IMR-90 (cell line): ENCODE measurements around the gene GALNT9. TPM values are rescaled to one million over a fixed set of nuclear protein-coding genes. Genes with fewer than 3 reads are reported as not detected.

Experiments
- ATAC-seq: fragments of 200-7000 bp; cut with Tn5 transposase; 2 replicates; pipeline ENCODE4 v1.9.1; 2020; ENCODE audit warnings: low read depth, mild to moderate bottlenecking, moderate library complexity
- BruUV-seq: library from RNA; stranded (reverse); fragments of 400-500 nt; replicated peaks from 2 replicates; lab custom pipeline; 2021; lab: Mats Ljungman, UMichigan
- CTCF ChIA-PET: fragments of 300-600 bp; formaldehyde crosslinking; extraction: SDS; loops from one replicate; lab custom pipeline; 2021; ENCODE audit warnings: antibody characterized with exemption; lab: Yijun Ruan, JAX
- POLR2A ChIA-PET: fragments of 300-600 bp; sonication (Branson Sonifier 250); formaldehyde crosslinking; loops from one replicate; lab custom pipeline; 2022; ENCODE audit warnings: antibody characterized with exemption; ENCODE audit not compliant: unreplicated experiment; lab: Charles Lee
- DNase-seq: peaks from one replicate; pipeline ENCODE4 v3.0.0; 2013
- H2AFZ ChIP-seq: replicated peaks from 2 replicates; pipeline ENCODE3; 2013; ENCODE audit warnings: low read length, mild to moderate bottlenecking; ENCODE audit not compliant: poor library complexity
- H2AK5ac ChIP-seq: 2 replicates; pipeline ENCODE4 v1.6.1; 2013; ENCODE audit warnings: low read depth, low read length, inconsistent platforms
- H2AK9ac ChIP-seq: replicated peaks from 2 replicates; pipeline ENCODE3; 2013; ENCODE audit warnings: mild to moderate bottlenecking, low read depth, low read length, moderate library complexity; ENCODE audit not compliant: poor library complexity
- H2BK120ac ChIP-seq: 2 replicates; pipeline ENCODE4 v1.6.1; 2013; ENCODE audit warnings: low read depth, low read length, inconsistent platforms
- H2BK15ac ChIP-seq: 3 replicates; pipeline ENCODE4 v1.6.1; 2013; ENCODE audit warnings: low read depth, low read length, inconsistent platforms
- H2BK20ac ChIP-seq: 2 replicates; pipeline ENCODE4 v1.6.1; 2013; ENCODE audit warnings: low read depth, mild to moderate bottlenecking, inconsistent platforms, low read length, moderate library complexity
- H2BK5ac ChIP-seq: 2 replicates; pipeline ENCODE4 v1.6.1; 2013; ENCODE audit warnings: mild to moderate bottlenecking, low read depth, low read length, inconsistent platforms; ENCODE audit not compliant: poor library complexity, severe bottlenecking
- H3K14ac ChIP-seq: replicated peaks from 2 replicates; pipeline ENCODE4 v1.6.1; 2013; ENCODE audit warnings: low read depth, low read length, inconsistent platforms
- H3K18ac ChIP-seq: 2 replicates; pipeline ENCODE4 v1.6.1; 2013; ENCODE audit warnings: low read depth, low read length, control low read depth
- H3K23ac ChIP-seq: 2 replicates; pipeline ENCODE4 v1.6.1; 2013; ENCODE audit warnings: low read depth, low read length, inconsistent platforms
- H3K27ac ChIP-seq: 2 replicates; pipeline ENCODE4 v1.5.1; 2013; ENCODE audit warnings: mild to moderate bottlenecking, control low read depth, low read length; ENCODE audit not compliant: insufficient read depth
- H3K27me3 ChIP-seq: 2 replicates; pipeline ENCODE4 v1.6.1; 2013; ENCODE audit warnings: low read length; ENCODE audit not compliant: control insufficient read depth, insufficient read depth
- H3K36me3 ChIP-seq: 2 replicates; pipeline ENCODE4 v1.6.1; 2013; ENCODE audit warnings: low read length, mixed read lengths; ENCODE audit not compliant: control insufficient read depth, insufficient read depth
- H3K4ac ChIP-seq: 2 replicates; pipeline ENCODE4 v1.6.1; 2013; ENCODE audit warnings: low read depth, low read length, inconsistent platforms
- H3K4me1 ChIP-seq: 2 replicates; pipeline ENCODE4 v1.6.1; 2013; ENCODE audit warnings: low read length, mixed read lengths; ENCODE audit not compliant: control insufficient read depth, insufficient read depth
- H3K4me2 ChIP-seq: 2 replicates; pipeline ENCODE4 v1.6.1; 2013; ENCODE audit warnings: low read depth, mild to moderate bottlenecking, control low read depth, low read length, moderate library complexity
- H3K4me3 ChIP-seq: 2 replicates; pipeline ENCODE4 v1.5.1; 2013; ENCODE audit warnings: low read depth, mild to moderate bottlenecking, control low read depth, low read length, moderate library complexity; ENCODE audit not compliant: insufficient read depth
- H3K56ac ChIP-seq: 2 replicates; pipeline ENCODE4 v1.6.1; 2013; ENCODE audit warnings: low read length, inconsistent platforms; ENCODE audit not compliant: insufficient read depth; ENCODE audit errors: extremely low read depth
- H3K79me1 ChIP-seq, 2 experiments: 2 replicates each; pipeline ENCODE4 v1.6.1; 2013; ENCODE audit warnings: low read length in 2 of 2, inconsistent platforms in 1 of 2, low read depth in 1 of 2
- H3K9ac ChIP-seq: 2 replicates; pipeline ENCODE4 v1.6.1; 2013; ENCODE audit warnings: low read depth, low read length, control low read depth
- H3K9me1 ChIP-seq: 2 replicates; pipeline ENCODE4 v1.6.1; 2013; ENCODE audit warnings: low read length, inconsistent platforms; ENCODE audit not compliant: insufficient read depth
- H3K9me3 ChIP-seq: 2 replicates; pipeline ENCODE4 v1.6.1; 2013; ENCODE audit warnings: low read length; ENCODE audit not compliant: control insufficient read depth, insufficient read depth
- H4K20me1 ChIP-seq: 2 replicates; pipeline ENCODE4 v1.6.1; 2013; ENCODE audit warnings: low read length, inconsistent platforms; ENCODE audit not compliant: insufficient read depth
- H4K5ac ChIP-seq: 2 replicates; pipeline ENCODE4 v1.6.1; 2013; ENCODE audit warnings: mild to moderate bottlenecking, low read depth, low read length, control low read depth
- H4K8ac ChIP-seq, 2 experiments: 2 replicates each; pipeline ENCODE4 v1.6.1; 2013; ENCODE audit warnings: low read depth in 2 of 2, low read length in 2 of 2, control low read depth in 1 of 2, inconsistent platforms in 1 of 2
- H4K91ac ChIP-seq: 2 replicates; pipeline ENCODE4 v1.6.1; 2013; ENCODE audit warnings: low read depth, low read length, inconsistent platforms; ENCODE audit not compliant: insufficient read depth
- BHLHE40 ChIP-seq: fragments of 150-350 bp; IDR thresholded peaks from 2 replicates; pipeline ENCODE4 v1.6.1; 2016; ENCODE audit warnings: mild to moderate bottlenecking, low read depth, low read length
- ELK1 ChIP-seq: fragments of 150-350 bp; IDR thresholded peaks from 2 replicates; pipeline ENCODE4 v1.6.1; 2016; ENCODE audit warnings: low read depth, mild to moderate bottlenecking, low read length, moderate library complexity, borderline replicate concordance
- FOS ChIP-seq: fragments of 150-350 bp; IDR thresholded peaks from 2 replicates; pipeline ENCODE4 v1.6.1; 2016; ENCODE audit warnings: low read depth, low read length
- MAZ ChIP-seq: IDR thresholded peaks from 2 replicates; pipeline ENCODE4 v1.6.1; 2012; ENCODE audit warnings: low read depth, mild to moderate bottlenecking, low read length, improper control_type of control experiment, moderate library complexity, borderline replicate concordance
- POLR2A ChIP-seq: IDR thresholded peaks from 2 replicates; pipeline ENCODE4 v1.6.1; 2012; ENCODE audit warnings: mild to moderate bottlenecking, low read depth, low read length
- RAD21 ChIP-seq: IDR thresholded peaks from 2 replicates; pipeline ENCODE4 v1.6.1; 2012; ENCODE audit warnings: low read length, improper control_type of control experiment
- RFX5 ChIP-seq: IDR thresholded peaks from 2 replicates; pipeline ENCODE4 v1.8.0; 2012; ENCODE audit warnings: low read depth, mild to moderate bottlenecking, low read length, moderate library complexity
- USF2 ChIP-seq: fragments of 150-350 bp; IDR thresholded peaks from 2 replicates; pipeline ENCODE4 v1.6.1; 2017; ENCODE audit warnings: mild to moderate bottlenecking, antibody characterized with exemption, low read length, low read depth
- WGBS, 2 experiments: methylation state at CpG; one replicate each; pipeline versions ENCODE4 v1.1.5 to v1.1.7; 2013; ENCODE audit warnings: missing lambda C conversion rate in 2 of 2; ENCODE audit not compliant: insufficient read length in 1 of 2; ENCODE audit errors: extremely low coverage in 2 of 2; 5-methylcytosine and 5-hydroxymethylcytosine counted together
- dilution Hi-C: fragments of 300-500 bp; cut with HindIII; formaldehyde crosslinking; loops from one replicate; pipeline ENCODE4 v1.14.3; 2018; ENCODE audit warnings: low sequenced_read_pairs; ENCODE audit not compliant: unreplicated experiment
- in situ Hi-C: fragments of 300-500 bp; cut with MboI; formaldehyde crosslinking; loops from 3 replicates; pipeline ENCODE4 v1.14.3; 2019; ENCODE audit warnings: low sequenced_read_pairs, inconsistent platforms, mixed read lengths
- intact Hi-C: fragments of 100-400 bp; cut with micrococcal nuclease; formaldehyde crosslinking; loops from 2 replicates; pipeline ENCODE4 v1.10.0; 2022
- polyA plus RNA-seq, 3 experiments: library from polyadenylated mRNA; depleted of rRNA; stranded (reverse); fragments of >200 nt; gene quantifications; 2 replicates each; pipeline ENCODE4 v1.2.3, GENCODE V29; 2012; ENCODE audit warnings: low replicate concordance in 1 of 3
- total RNA-seq: library from RNA; depleted of rRNA; stranded (reverse); fragments of >200 nt; gene quantifications from 2 replicates; pipeline ENCODE4 v1.2.3, GENCODE V29; 2012

Gene GALNT9
- total and polyA plus RNA-seq, 2 of the 4 experiments (the other 2 are of a cell fraction): under 0.01 to 0.12 TPM

- Histone ChIP-seq H2BK120ac (no peak overlapping the region), H4K91ac (no peak overlapping the region), H3K9ac (no peak overlapping the region), H3K27me3 (peaks cover 10% of the 10 kb centered on the region; the same call in 1 of the 2 replicates), H3K4ac (no peak overlapping the region), H3K4me1 (peaks cover 7% of the 10 kb centered on the region), H4K5ac (no peak overlapping the region), H3K23ac (no peak overlapping the region), H4K20me1 (peaks cover 11% of the 10 kb centered on the region; the same call in 1 of the 2 replicates), H2AK9ac (peak overlapping the region; percentile 72), H3K36me3 (no peaks in the 10 kb centered on the region), H2AK5ac (no peak overlapping the region), H2BK20ac (no peak overlapping the region), H3K56ac (no peak overlapping the region), H3K14ac (no peak overlapping the region), H3K4me2 (peak overlapping the region; percentile 22; the same call in 1 of the 2 replicates), H3K9me3 (no peaks in the 10 kb centered on the region), H3K79me1 (no peaks in the 10 kb centered on the region), H2BK5ac (no peak overlapping the region), H3K18ac (no peak overlapping the region), H3K4me3 (no peak overlapping the region), H2AFZ (peak overlapping the region; percentile 63), H3K27ac (no peak overlapping the region), H3K9me1 (peaks cover 5% of the 10 kb centered on the region; the same call in 1 of the 2 replicates), H4K8ac (no peak overlapping the region), H2BK15ac (no peak overlapping the region)
- no peak for TF ChIP-seq ELK1
- TF ChIP-seq RFX5: no peak
- no peak for TF ChIP-seq MAZ
- TF ChIP-seq USF2: no peak
- no peak for TF ChIP-seq BHLHE40
- no peak for TF ChIP-seq FOS
- TF ChIP-seq POLR2A: no peak
- no peak for TF ChIP-seq RAD21
- intact Hi-C loops: no loop called here
- CTCF ChIA-PET: interaction anchor here (1.4 kb wide), 1 partner anchor 10 kb away, joined by 5 read pairs; no protein-coding TSS in a partner anchor
- DNase-seq (no peak), ATAC-seq (no peak)
- in situ Hi-C loops: no loop called here
- dilution Hi-C loops: no loop called here
- POLR2A ChIA-PET: no interaction called here
- 39% methylated on average over 12 of the region's 26 CpGs; no CpG with 5 or more reads in 1 of the 2 experiments for WGBS, 2 experiments
- no TSS peak for BruUV-seq
Observed at GRCh38 chr12:132163041-132163910, 166.1 kb downstream of the GALNT9 start.
